8988T (cell line): ENCODE results near the gene UGGT1.
"Not testable (repeated sequence)": the region's sequence is repeated elsewhere in the genome, so short reads cannot be mapped to it uniquely, and the experiment has no call there.

Experiments
- DNase-seq: peaks from one replicate; pipeline ENCODE4 v3.0.0; 2011

The UGGT1 gene

DNA sequence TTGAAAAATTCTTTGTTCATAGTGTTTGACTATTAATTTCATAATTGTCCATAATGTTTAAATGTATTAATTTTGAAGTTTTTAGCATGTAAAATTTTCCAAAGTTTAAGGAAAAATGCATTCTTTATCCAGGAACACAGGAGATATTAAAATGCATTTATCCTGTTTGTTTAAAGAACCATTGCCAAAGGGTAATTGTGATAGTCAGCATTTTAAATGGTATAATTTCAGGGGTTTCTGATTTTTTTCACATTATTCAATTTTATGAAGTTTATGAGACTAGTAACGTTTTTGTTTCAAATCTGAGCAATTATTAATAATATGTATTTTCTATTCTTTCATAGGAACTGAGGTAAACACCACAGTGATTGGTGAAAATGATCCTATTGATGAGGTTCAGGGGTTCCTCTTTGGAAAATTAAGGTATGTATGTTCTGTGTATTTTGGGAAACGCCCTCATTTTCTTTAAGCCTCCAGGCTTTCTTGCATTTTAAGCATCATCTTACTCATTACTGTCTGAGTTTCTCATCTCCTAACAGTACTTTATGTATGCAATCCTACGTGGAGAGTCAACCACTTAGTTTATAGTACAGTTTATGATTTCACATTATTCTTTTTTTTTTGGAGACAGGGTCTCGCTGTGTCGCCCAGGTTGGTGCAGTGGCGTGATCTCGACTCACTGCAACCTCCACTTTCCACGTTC lies 25.1 kb downstream of the UGGT1 start:
- DNase-seq, result no peak

DNA sequence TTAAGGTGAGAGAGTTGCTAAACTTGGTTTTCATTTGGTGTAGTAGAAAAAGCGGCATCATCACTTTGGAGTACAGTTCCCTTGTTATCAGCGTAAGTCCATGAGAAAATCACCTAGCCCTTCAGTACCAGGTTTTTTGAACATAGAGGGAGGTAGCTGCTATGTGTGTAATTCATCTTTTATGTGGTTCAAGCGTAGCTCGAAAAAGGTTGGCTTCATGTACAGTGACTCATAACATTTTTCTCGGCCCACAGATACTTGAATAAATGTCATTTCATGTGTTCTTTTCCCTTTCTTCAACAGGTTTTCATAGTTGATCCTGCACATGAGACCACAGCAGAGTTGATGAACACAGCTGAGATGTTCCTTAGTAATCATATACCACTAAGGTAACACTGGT lies 43.6 kb downstream of the UGGT1 start:
- DNase-seq, result no peak

DNA sequence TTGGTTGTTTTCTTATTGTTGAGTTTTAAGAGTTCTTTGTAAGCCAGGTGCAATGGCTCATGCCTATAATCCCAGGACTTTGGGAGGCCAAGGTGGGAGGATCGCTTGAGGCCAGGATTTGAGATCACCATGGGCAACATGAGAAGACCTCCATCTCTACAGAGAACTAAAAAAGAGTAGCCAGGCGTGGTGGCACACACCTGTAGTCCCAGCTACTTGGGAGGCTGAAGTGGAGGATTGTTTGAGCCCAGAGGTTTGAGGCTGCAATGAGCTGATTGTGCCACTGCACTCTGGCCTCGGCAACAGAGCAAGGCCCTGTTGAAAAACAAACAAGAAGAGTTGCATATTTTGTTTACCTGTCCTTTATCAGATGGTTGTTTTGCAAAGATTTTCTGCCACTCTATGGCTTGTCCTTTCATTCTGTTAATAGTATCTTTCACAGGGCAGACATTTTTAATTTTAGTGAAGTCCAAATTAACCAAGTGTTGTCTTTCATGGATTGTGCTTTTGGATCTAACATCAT lies 46.2 kb downstream of the UGGT1 start:
- no peak for DNase-seq

DNA sequence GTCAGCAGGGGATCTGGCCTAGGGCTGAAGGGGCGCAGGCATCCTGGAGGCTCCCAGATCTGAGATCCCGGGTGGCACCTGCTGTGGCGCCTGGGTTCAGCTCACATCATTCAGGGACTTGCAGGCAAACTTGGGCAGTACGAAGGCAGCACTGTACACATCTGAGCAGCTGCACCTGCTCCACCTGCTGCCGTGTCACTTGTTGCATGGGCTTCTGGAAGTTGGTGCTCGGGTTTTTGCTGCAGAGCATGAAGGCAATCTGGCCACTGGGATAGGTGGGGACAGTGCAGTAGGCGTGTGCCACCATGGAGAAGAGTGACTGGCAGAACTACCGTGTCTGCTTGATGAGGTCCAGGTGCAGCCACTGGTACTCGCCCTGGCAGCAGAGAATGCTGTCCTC lies 48.6 kb downstream of the UGGT1 start:
- no peak for DNase-seq

DNA sequence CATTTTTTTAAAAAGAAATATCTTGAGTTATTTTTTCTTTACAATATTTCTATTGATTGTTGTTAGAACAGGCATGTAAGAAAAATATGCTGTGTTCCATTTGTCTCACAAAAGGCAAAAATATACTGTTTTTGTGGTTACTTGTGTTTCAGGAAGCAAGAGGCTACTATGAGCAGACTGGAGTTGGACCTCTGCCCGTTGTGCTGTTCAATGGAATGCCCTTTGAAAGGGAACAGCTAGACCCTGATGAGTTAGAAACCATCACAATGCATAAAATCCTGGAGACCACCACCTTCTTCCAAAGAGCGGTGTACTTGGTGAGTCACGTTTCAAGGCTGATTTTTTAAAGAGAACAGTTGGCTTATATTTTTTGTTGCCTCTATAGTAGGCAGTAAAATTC lies 54.7 kb downstream of the UGGT1 start:
- no peak for DNase-seq

DNA sequence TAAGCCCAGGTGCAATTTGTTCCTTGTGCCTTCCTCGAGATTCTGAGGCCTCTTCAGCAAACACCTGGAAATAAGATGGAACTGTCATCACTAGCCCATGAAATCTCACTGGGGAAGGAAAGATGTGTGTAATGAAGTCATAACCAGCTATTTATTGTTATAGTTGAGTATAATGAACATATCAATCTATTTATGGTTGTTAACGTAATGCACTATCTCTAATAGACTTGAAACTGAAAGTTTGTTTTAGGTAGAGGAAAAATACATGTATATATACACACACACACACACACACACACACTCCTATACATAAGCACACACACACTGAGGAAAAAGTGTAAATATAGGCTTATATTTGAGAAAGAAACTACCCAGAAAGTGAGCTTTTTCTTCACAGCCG lies 62.8 kb downstream of the UGGT1 start:
- DNase-seq, result no peak

DNA sequence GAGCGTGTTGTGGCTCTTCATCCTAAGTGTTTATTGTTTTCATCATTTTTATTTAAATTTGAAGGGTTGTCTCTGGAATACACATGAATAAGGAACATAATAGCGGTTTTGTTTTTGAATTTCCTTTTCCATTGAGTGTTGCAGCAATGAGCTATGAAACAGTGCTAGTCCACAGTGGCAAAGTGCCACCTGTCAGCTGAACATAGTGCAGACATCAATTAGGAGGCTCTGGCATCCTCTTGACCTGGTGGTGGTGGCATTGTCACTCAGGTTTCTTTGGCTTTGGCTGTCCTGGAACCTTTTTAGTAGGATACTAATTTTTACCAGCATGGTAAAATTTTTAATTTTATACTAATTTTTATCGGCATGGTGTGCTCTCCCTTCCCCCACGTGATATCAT lies 63.2 kb downstream of the UGGT1 start:
- no peak for DNase-seq

DNA sequence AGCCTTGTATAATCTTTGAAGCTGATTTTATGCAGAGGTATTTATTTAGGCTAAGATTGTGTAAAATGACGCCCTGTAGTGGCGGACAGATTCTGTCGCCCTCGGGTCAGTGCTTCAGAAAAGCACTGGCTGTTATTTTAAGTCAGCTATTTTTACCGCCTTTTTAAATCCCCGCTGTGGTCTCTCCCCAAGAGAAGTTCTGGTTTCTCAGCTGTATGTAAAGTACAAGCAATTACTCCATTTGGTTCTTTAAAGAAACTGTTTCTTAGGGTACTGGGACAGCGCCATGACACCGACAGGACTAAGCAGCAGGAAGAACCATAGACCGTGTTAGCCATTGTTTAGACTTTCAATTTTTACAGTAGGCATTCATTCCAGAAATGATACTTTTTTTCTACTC lies 65.0 kb downstream of the UGGT1 start:
- no peak for DNase-seq

DNA sequence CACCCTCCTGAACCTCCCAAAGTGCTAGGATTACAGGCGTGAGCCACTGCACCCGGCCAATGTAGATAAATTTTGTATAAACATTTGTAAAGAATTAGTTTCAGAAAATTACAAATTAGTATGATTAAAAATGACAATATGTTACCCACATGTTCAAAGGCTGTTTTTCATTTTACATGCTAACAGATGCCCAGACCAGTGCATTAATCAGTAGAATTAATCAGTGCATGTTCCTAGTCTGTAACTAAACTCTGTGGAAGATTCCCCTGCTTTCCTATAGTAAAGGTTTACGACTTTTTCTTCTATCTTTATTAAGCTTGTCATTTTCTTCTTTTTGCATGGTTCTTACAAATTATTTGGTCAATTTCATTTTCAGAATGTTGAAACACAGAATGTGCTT lies 65.8 kb downstream of the UGGT1 start:
- DNase-seq, result no peak

DNA sequence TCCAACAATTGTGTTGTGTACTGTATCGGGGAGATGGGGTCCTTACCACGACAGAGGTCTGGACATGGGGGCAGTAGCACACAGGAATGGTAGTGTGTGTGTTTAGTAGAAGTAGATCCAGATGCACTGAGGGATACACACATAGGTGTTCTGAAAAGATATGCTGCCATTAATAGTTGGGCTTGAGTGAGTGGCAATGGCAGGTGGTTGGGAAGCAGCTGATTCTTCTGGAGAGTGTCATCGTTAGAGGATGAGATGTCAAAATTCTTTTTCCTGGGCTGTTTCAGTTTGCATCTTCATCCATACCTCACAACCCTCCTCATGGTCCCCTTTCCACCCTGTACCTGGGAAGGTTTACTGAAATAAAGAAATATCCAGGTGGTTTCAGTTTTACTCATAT lies 66.6 kb downstream of the UGGT1 start:
- no peak for DNase-seq

DNA sequence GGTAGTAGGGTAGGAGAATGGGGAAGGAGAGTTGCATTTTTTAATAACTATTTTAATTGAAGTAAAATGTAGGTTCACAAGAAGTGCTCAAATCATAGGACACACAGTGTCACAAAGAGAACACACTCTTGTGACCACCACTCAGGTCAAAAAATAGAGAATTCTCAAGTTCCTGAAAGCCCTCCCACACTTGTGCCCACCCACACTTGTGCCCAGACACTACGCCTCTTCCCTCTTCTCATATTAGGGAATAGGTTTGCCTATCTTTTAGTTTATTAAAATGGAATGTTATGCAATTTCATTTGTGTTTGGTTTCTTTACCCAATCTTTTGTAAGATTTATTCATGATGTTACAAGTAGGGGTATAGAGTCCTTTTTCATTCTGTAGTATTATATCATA lies 67.2 kb downstream of the UGGT1 start:
- no peak for DNase-seq

DNA sequence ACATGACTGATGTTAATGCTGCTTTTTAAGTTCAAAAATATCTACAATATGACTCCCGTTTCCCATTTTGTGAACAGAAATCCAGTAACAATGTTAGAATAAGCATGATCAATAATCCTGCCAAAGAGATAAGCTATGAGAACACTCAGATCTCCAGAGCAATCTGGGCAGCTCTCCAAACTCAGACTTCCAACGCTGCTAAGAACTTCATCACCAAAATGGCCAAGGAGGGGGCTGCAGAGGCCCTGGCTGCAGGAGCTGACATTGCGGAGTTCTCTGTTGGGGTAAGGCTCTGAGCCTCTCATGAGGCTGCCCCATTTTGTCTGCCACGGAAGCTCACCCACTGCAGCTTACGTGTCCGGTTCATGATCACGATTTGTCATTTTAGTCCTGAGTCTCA lies 68.4 kb downstream of the UGGT1 start:
- no peak for DNase-seq

DNA sequence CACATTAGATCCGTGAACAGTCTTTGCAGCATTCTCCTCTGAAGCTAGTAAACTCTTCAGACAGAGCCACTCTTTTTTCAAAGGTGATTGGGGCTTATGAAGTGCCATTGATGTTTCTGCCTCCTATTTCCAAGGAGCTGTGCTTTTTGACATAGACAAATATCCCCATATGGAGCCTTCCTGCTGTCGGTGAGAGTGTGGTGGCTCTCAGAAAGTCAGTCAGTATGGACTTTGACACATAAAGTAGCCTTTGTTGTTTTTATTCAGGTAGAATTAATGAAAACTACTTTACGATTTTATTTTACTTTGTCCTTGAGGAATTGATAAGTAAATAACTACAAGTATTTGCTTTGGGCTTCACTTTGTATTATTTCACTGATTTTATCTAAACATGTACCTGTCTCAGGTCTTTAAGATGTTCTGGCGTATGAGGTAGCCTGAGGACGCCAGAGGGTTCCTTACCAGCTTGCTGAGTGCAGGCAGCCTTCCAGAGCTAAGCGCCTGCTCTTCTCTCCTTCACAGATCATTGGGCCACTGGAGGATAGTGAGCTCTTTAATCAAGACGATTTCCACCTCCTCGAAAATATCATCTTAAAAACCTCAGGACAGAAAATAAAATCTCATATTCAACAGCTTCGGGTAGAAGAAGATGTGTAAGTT lies 69.7 kb downstream of the UGGT1 start:
- DNase-seq, result no peak

DNA sequence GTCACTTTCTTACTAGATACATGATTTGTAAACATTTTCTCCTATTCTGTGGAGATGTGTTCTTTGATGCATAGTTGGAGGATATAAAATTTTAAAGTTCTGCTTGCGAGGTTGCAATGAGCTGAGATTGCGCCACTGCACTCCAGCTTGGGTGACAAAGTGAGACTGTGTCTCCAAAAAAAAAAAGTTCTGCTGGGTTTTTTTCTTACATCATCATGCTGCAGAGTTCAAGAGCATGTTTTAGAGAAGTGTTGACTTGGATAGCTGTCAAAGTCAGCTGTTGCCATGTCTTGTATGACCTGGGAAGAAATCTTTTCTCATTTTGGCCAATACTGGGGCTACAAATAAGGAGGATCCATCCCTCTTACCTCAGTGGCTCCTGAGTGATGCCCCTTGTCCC lies 71.3 kb downstream of the UGGT1 start:
- no peak for DNase-seq

DNA sequence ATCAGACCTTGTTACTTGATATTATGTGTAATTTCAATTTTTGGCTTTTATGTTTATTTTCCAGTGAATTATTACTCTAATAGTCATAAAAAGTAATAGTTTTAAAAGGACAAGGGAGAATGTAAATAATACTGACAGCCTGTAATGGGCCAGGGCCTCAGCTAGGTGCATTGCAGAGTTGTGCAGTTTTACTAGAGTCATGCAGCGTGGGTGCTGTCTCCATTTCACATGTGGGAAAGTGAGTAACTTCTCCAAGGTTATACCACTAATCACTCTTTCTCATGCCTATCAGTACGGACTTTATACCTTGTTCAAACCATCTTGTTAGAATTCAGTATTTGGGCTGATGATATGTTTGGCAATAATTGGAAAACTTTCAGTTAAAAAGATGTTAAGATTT lies 73.3 kb downstream of the UGGT1 start:
- no peak for DNase-seq

DNA sequence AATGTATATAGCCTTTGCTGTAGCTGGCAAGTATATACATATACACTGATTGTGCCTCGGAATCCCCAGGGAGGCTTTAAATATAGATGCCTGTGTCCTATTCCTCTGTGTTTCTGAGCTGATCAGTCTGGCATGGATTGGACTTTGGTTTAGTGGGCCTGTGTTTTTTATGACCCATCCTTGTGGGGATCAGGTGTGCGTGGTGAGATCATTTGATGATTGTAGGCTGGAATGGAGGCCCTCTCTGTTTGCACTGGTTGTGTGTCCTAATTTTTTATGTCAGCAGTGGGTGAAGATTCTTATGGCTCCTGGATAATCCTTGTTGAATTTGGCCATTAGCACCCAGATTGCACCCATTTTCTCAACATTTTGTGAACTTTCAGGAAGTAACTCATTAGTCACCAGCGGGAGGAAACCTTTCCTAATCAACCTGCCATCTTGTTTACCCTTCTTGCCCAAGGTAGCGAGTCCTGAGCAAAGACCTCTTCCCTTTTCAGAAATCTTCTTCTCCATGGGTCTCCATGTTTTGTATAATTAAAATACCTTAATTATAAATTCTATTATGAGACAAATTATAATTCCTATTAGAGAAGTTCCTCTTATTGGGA lies 75.8 kb downstream of the UGGT1 start:
- DNase-seq, result no peak

DNA sequence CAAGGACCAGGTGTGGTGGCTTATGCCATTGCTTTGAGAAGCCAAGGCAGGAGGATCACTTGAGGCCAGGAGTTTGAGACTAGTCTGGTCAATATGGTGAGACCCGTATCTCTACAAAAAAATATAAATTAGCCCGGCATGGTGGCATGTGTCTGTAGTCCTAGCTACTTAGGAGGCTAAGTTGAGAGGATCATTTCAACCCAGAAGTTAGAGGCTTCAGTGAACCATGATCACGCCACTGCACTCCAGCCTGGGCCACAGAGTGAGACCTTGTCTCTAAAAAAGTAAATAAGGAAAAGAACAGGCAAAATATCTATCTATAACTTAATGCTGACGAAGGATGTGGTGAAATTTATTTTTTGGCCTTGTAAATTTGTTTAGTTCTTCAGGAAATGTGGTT lies 78.1 kb downstream of the UGGT1 start:
- DNase-seq, result no peak

DNA sequence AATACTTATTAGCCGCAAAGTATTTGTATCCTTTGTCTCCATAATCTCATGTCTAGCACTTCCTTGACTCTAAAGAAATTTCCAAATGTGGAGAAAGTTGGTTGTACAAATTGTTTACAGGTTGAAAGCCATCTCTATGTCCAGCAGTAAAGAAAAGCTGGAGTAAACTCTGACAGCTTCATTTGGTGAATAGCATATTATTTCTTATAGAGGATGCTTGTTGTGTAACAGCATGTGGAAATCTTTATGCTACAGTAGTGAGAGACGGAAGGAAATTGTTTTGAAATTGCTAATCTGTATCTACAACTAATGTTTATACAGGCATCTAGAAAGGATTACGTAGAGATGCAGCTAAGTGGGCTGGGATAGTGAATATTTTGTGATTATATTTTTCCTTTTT lies 78.5 kb downstream of the UGGT1 start:
- no peak for DNase-seq

DNA sequence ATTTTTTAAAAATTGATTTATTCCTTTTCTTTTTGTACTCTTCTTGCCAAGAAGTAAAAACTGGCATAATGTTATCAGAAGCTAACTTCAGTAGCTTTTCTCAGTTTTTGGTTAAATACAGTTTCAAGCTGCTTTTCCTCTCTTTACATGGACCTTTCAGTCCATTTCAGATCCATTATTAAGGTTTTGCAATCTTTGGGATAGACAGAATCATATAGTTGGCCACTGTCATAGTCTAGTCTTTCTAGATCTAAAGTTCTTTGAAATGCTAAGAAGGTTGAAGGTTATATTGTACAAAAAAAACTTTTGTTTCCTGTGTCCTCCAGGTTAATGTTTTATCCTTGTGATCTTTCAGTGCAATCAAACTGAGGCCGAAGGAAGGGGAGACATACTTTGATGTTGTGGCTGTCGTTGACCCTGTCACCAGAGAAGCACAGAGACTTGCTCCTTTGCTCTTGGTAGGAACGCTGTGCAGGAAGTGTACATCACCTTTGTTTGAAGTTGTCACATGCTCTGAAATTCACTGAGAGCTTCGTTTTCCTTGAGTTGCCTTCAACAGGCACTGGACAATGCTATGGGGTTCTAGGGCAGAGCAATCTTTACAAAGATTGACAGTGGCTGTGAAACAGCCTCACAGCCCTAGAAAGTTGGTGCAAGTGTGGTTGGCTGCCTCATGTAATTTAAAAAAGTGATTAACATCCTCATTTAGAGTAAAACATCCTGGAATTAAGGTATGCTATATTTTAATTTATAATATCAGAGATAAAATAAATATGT lies 79.1 kb downstream of the UGGT1 start:
- no peak for DNase-seq

DNA sequence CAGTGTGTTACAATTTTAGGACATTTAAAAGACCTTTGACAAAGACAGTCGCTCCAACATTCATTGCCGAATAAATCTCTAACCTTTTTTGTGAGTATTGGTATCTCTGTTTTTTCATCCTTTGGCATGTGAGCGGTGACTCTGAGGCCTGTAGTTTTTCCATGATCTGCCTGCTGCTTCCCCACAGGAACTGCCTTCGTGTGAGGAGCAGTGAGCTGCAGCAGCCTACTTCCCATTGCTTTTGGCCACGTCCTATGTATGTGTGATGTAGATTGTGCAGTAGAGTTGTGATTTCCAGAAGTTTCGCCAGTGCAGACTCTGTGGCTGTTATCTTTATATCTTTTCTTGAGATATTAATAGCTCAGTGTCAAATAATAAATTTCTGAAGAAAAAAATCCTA lies 79.8 kb downstream of the UGGT1 start:
- no peak for DNase-seq

DNA sequence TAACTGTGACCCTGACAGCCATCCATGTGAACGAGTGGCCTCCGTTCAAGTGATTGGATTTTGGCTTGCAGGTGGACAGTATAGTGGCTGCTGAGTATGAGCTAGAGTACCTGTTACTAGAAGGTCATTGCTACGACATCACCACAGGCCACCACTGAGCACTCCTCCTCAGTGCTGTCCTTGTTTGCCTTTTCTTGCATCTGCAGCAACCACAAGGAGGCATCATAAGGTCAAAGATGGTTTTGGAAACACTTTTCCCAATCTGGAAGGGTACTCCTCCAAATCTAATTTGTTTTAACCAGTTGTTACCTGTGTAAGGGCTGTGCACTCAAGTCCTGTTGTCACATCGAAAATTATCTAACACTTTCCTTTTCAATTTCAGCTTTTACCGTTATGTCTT lies 81.2 kb downstream of the UGGT1 start:
- DNase-seq, result no peak

DNA sequence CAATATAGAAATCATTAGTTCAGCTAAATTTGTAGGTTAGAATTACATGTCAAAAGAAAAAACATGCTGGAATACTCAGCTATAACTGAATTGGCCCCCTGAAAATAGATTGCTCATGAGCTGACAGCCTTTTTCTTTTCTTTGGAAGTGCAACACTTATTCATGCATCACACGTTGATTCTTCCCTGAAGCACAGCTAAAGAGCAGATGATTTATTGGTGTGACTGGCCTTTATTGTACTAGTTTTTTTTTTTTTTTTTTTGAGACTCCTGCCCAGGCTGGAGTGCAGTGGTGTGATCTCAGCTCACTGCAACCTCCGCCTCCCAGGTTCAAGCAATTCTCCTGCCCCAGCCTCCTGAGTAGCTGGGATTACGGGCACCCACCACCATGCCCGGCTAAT lies 83.1 kb downstream of the UGGT1 start:
- not testable (repeated sequence) for DNase-seq

DNA sequence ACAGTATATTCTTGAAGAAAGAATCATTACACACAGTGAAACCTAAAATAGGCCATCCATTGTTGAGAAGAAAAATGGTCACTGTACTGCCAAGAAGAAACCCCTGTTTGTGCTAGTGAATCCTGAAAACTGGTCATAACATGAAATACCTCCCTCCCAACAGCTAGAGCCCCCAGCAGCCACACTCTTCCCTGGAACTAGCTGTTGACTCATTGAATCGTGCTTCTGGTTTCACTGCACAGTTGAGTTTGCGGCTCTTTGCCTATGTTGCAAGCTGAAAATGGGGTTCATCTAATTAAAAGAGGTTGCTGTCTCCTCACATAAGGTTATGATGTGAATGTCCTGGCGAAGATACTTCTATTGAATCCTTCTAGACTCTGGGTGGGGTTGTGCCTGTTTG lies 86.3 kb downstream of the UGGT1 start:
- no peak for DNase-seq
